Upper lobe of left lung (tissue), 4 donors: Measurements from ENCODE around the gene GRHL3.

Experiments used
- CTCF ChIP-seq, 6 experiments: fragments of 450-650 bp in 4 of 6; fragments of 200-600 bp in 2 of 6; sonication (generic) in 2 of 6; IDR thresholded peaks; one replicate each; pipeline ENCODE4 v1.5.1; 2016 to 2019; ENCODE audit warnings: antibody characterized with exemption in 6 of 6
- EP300 ChIP-seq, 4 donors: sonication (generic); formaldehyde crosslinking; IDR thresholded peaks; one replicate each; pipeline ENCODE4 v1.5.1; 2017; ENCODE audit warnings: antibody characterized with exemption in 4 of 4, control low read depth in 2 of 4
- POLR2A ChIP-seq, 4 donors: fragments of 450-650 bp; IDR thresholded peaks; one replicate each; pipeline ENCODE4 v1.5.1; 2016 to 2017; ENCODE audit warnings: antibody characterized with exemption in 4 of 4, mild to moderate bottlenecking in 2 of 4
- POLR2AphosphoS5 ChIP-seq, 2 donors: sonication (generic); formaldehyde crosslinking; IDR thresholded peaks; one replicate each; pipeline ENCODE4 v1.5.1; 2017; ENCODE audit warnings: antibody characterized with exemption in 2 of 2

GRCh38 chr1:24286246-24287010 lies 32.7 kb upstream of the GRHL3 start:
- TF ChIP-seq CTCF (IDR thresholded peaks at IDR 0.05) (no peak), POLR2A (IDR thresholded peaks at IDR 0.05) (no peak), POLR2AphosphoS5 (IDR thresholded peaks at IDR 0.05) (no peak), EP300 (IDR thresholded peaks at IDR 0.05) (no peak)
